Mammary epithelial cell (primary cell): Measurements from ENCODE around the gene CES5A.

Experiments
- EZH2 ChIP-seq: IDR thresholded peaks from 2 replicates; pipeline ENCODE4 v1.6.1; 2012; ENCODE audit warnings: low read length, inconsistent platforms, borderline replicate concordance
- TF ChIP-seq, protein P1 (sequence below), 2 donors: IDR thresholded peaks in 1 of 2; conservative IDR thresholded peaks in 1 of 2; 2 replicates each; pipeline ENCODE4 v1.5.1; 2011 to 2012; ENCODE audit warnings: inconsistent platforms in 2 of 2, low read length in 2 of 2, mild to moderate bottlenecking in 2 of 2, control low read depth in 1 of 2, low read depth in 1 of 2; ENCODE audit not compliant: insufficient read depth in 1 of 2; ENCODE audit errors: extremely low read depth in 1 of 2

DNA sequence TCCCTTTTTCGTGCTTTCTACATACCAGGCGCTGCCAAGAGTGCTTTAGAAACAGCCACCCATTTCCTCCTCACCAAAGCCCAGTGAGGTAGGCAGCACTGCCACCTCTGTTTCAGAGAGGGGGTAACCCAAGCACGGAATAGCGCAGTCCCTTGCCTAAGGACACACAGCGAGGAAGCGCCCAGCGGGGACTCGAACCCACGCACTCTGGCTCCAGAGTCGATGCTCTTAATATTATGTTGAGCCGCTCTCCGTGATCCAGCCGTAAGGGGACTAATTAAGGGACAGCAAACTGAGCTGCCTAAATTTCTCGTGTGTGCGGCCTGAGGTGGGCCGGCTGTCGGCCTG lies 42.8 kb downstream of the CES5A start:
- TF ChIP-seq, protein P1, sequence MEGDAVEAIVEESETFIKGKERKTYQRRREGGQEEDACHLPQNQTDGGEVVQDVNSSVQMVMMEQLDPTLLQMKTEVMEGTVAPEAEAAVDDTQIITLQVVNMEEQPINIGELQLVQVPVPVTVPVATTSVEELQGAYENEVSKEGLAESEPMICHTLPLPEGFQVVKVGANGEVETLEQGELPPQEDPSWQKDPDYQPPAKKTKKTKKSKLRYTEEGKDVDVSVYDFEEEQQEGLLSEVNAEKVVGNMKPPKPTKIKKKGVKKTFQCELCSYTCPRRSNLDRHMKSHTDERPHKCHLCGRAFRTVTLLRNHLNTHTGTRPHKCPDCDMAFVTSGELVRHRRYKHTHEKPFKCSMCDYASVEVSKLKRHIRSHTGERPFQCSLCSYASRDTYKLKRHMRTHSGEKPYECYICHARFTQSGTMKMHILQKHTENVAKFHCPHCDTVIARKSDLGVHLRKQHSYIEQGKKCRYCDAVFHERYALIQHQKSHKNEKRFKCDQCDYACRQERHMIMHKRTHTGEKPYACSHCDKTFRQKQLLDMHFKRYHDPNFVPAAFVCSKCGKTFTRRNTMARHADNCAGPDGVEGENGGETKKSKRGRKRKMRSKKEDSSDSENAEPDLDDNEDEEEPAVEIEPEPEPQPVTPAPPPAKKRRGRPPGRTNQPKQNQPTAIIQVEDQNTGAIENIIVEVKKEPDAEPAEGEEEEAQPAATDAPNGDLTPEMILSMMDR (conservative IDR thresholded peaks at IDR 0.05 in 1 of 2, IDR thresholded peaks at IDR 0.05 in 1 of 2; ENCODE audit: extremely low read depth in 1 of 2, insufficient read depth in 1 of 2, low read depth in 1 of 2, low read length in 2 of 2): no peak
- TF ChIP-seq EZH2: no peak
